ENCODE data around the gene SORD. TPM values are rescaled to one million over a fixed set of nuclear protein-coding genes. Genes with fewer than 3 reads are reported as not detected.

SORD gene
- total and polyA plus RNA-seq, 11 donors: 3.4 to 16.7 (median 9.4) TPM

Other genes starting within 250 kb of the SORD start
- not detected for gene TERB2, start 66.5 kb upstream of the SORD start, total RNA-seq
- not detected for gene TERB2, start 66.5 kb upstream of the SORD start, polyA plus RNA-seq
- gene DUOX2, start 91.0 kb downstream of the SORD start, total RNA-seq: 1 to 10 TPM in 1 of 9 donors, under 1 TPM in 8; 0.02 to 1.4 (median 0.11) TPM
- under 1 TPM; 0.03 to 0.53 TPM for gene DUOX2, start 91.0 kb downstream of the SORD start, polyA plus RNA-seq
- not detected for gene DUOXA2, start 91.1 kb downstream of the SORD start, total RNA-seq
- gene DUOXA2, start 91.1 kb downstream of the SORD start, polyA plus RNA-seq: under 1 TPM in 1 of 2 donors, not detected in 1; 0.03 TPM
- gene DUOXA1, start 106.7 kb downstream of the SORD start, total RNA-seq: 1 to 10 TPM in 1 of 9 donors, under 1 TPM in 5, not detected in 3; 0.21 to 1.3 (median 0.31) TPM
- under 1 TPM; 0.11 to 0.53 TPM for gene DUOXA1, start 106.7 kb downstream of the SORD start, polyA plus RNA-seq
- 1 to 10 TPM in 1 of 9 donors, under 1 TPM in 8; 0.19 to 1.6 (median 0.52) TPM for gene DUOX1, start 106.8 kb downstream of the SORD start, total RNA-seq
- under 1 TPM; 0.11 to 0.95 TPM for gene DUOX1, start 106.8 kb downstream of the SORD start, polyA plus RNA-seq
- gene SHF, start 164.8 kb downstream of the SORD start, total RNA-seq: 1 to 10 TPM; 2.4 to 7.9 (median 3.9) TPM
- 1 to 10 TPM; 1.9 to 4.6 TPM for gene SHF, start 164.8 kb downstream of the SORD start, polyA plus RNA-seq
- gene SLC28A2, start 229.0 kb downstream of the SORD start, total RNA-seq: not detected
- not detected for gene SLC28A2, start 229.0 kb downstream of the SORD start, polyA plus RNA-seq